ENCODE data around the gene IQCH.
"Not testable (repeated sequence)": the region's sequence is repeated elsewhere in the genome, so short reads cannot be mapped to it uniquely, and the experiment has no call there.

Gene IQCH

GRCh38 chr15:67350042-67350441 lies 95.5 kb downstream of the IQCH start:
- DNase-seq: no peak

GRCh38 chr15:67358391-67358790 lies 103.8 kb downstream of the IQCH start:
- DNase-seq: no peak

GRCh38 chr15:67358812-67359211 lies 104.2 kb downstream of the IQCH start:
- peak in 1 of 56 donors; percentile 4 for DNase-seq

- DNase-seq: no peak
Observed at GRCh38 chr15:67359431-67360079, 105.0 kb downstream of the IQCH start.

- no peak for DNase-seq
Observed at GRCh38 chr15:67361100-67361499, 106.5 kb downstream of the IQCH start.

- DNase-seq: not testable (repeated sequence)
Observed at GRCh38 chr15:67363712-67364111, 109.1 kb downstream of the IQCH start.

GRCh38 chr15:67365994-67366393 lies 111.4 kb downstream of the IQCH start:
- no peak for DNase-seq

GRCh38 chr15:67366904-67367303 lies 112.3 kb downstream of the IQCH start:
- DNase-seq: no peak

- DNase-seq: no peak
Observed at GRCh38 chr15:67369359-67369998, 114.9 kb downstream of the IQCH start.

- DNase-seq: no peak
Observed at GRCh38 chr15:67370206-67370954, 115.8 kb downstream of the IQCH start.

GRCh38 chr15:67372543-67372942 lies 118.0 kb downstream of the IQCH start:
- DNase-seq: no peak

GRCh38 chr15:67372986-67373675 lies 118.5 kb downstream of the IQCH start:
- no peak for DNase-seq

- no peak for DNase-seq
Observed at GRCh38 chr15:67373971-67374370, 119.4 kb downstream of the IQCH start.

- no peak for DNase-seq
Observed at GRCh38 chr15:67379530-67379929, 124.9 kb downstream of the IQCH start.

- DNase-seq: no peak
Observed at GRCh38 chr15:67380921-67381320, 126.3 kb downstream of the IQCH start.

- no peak for DNase-seq
Observed at GRCh38 chr15:67381416-67382045, 126.9 kb downstream of the IQCH start.

GRCh38 chr15:67382723-67383122 lies 128.1 kb downstream of the IQCH start:
- DNase-seq: no peak

- no peak for DNase-seq
Observed at GRCh38 chr15:67383899-67384298, 129.3 kb downstream of the IQCH start.

GRCh38 chr15:67384761-67385160 lies 130.2 kb downstream of the IQCH start:
- no peak for DNase-seq

- DNase-seq: no peak
Observed at GRCh38 chr15:67385971-67386370, 131.4 kb downstream of the IQCH start.

GRCh38 chr15:67386947-67387346 lies 132.4 kb downstream of the IQCH start:
- no peak for DNase-seq

- DNase-seq: no peak
Observed at GRCh38 chr15:67389975-67390374, 135.4 kb downstream of the IQCH start.
